OCI-LY7 (cell line): ENCODE measurements around the gene C20orf96. TPM values are rescaled to one million over a fixed set of nuclear protein-coding genes. Genes with fewer than 3 reads are reported as not detected.

Experiments used
- BruUV-seq: library from RNA; stranded (reverse); fragments of 400-500 nt; replicated peaks from 2 replicates; lab custom pipeline; 2021; lab: Mats Ljungman, UMichigan
- CTCF ChIA-PET: fragments of 300-600 bp; sonication (Branson Sonifier 250); formaldehyde crosslinking; loops from one replicate; lab custom pipeline; 2022; ENCODE audit warnings: antibody characterized with exemption; ENCODE audit not compliant: unreplicated experiment; lab: Charles Lee
- POLR2A ChIA-PET: fragments of 300-600 bp; sonication (Branson Sonifier 250); formaldehyde crosslinking; loops from one replicate; lab custom pipeline; 2022; ENCODE audit warnings: antibody characterized with exemption; lab: Charles Lee
- DNase-seq: peaks from one replicate; pipeline ENCODE4 v3.0.0-alpha.2; 2015; ENCODE audit warnings: low spot score
- H2AFZ ChIP-seq: fragments of 200-600 bp; sonication (generic), shearing (Covaris generic); 2 replicates; pipeline ENCODE4 v1.6.1; 2014; ENCODE audit warnings: mild to moderate bottlenecking, antibody characterized with exemption, low read length, moderate library complexity
- H3K27ac ChIP-seq: fragments of 200-600 bp; sonication (generic); 2 replicates; pipeline ENCODE4 v1.5.1; 2014; ENCODE audit warnings: mixed run types, low read depth, mild to moderate bottlenecking, moderate library complexity, low read length, inconsistent platforms; ENCODE audit not compliant: poor library complexity, severe bottlenecking
- H3K36me3 ChIP-seq: fragments of 200-600 bp; sonication (generic); 2 replicates; pipeline ENCODE4 v1.6.1; 2014; ENCODE audit warnings: mild to moderate bottlenecking, antibody characterized with exemption, low read length, moderate library complexity, mixed read lengths; ENCODE audit not compliant: insufficient read depth
- H3K4me1 ChIP-seq: fragments of 200-600 bp; sonication (generic); 2 replicates; pipeline ENCODE4 v1.5.1; 2014; ENCODE audit warnings: mild to moderate bottlenecking, low read length; ENCODE audit not compliant: insufficient read depth, poor library complexity, severe bottlenecking
- H3K4me2 ChIP-seq: fragments of 200-600 bp; sonication (generic); 2 replicates; pipeline ENCODE4 v1.6.1; 2014; ENCODE audit warnings: mild to moderate bottlenecking, low read length
- H3K4me3 ChIP-seq: fragments of 200-600 bp; sonication (generic); 2 replicates; pipeline ENCODE4 v1.5.1; 2014; ENCODE audit warnings: mild to moderate bottlenecking, low read depth, low read length; ENCODE audit not compliant: poor library complexity, severe bottlenecking
- H3K79me2 ChIP-seq: fragments of 200-600 bp; sonication (generic); 2 replicates; pipeline ENCODE4 v1.6.1; 2016; ENCODE audit warnings: low read depth, mild to moderate bottlenecking, low read length, moderate library complexity, mixed read lengths; ENCODE audit not compliant: insufficient read depth
- H3K9me2 ChIP-seq: fragments of 200-600 bp; sonication (generic); 2 replicates; pipeline ENCODE4 v1.6.1; 2016; ENCODE audit warnings: mild to moderate bottlenecking, low read length, mixed read lengths; ENCODE audit not compliant: insufficient read depth
- H3K9me3 ChIP-seq: fragments of 200-600 bp; sonication (generic); 2 replicates; pipeline ENCODE4 v1.6.1; 2014; ENCODE audit warnings: mild to moderate bottlenecking, mixed run types, low read length, mixed read lengths
- H4K20me1 ChIP-seq: fragments of 200-600 bp; sonication (generic); 2 replicates; pipeline ENCODE4 v1.6.1; 2014; ENCODE audit warnings: mild to moderate bottlenecking, antibody characterized with exemption, low read length, moderate library complexity, mixed read lengths; ENCODE audit not compliant: insufficient read depth
- EZH2phosphoT487 ChIP-seq: fragments of 200-600 bp; sonication (generic); IDR thresholded peaks from 2 replicates; pipeline ENCODE4 v1.6.1; 2018; ENCODE audit warnings: low read depth, borderline replicate concordance, mild to moderate bottlenecking, mixed run types, antibody characterized with exemption, low read length, moderate library complexity, mixed read lengths
- intact Hi-C: fragments of 100-400 bp; cut with micrococcal nuclease; formaldehyde crosslinking; loops from one replicate; pipeline ENCODE4 v1.10.0; 2022; ENCODE audit not compliant: unreplicated experiment
- total RNA-seq, 2 experiments: library from RNA; depleted of rRNA in 1 of 2; stranded (reverse); fragments of >200 nt in 1 of 2; shearing (Covaris generic) in 1 of 2; gene quantifications; 2 replicates each; pipeline ENCODE4 v1.2.3, GENCODE V29; 2014 to 2022
- TF ChIP-seq, protein P1 (sequence below): fragments of 200-600 bp; sonication (generic); conservative IDR thresholded peaks from 2 replicates; pipeline ENCODE4 v1.5.1; 2014; ENCODE audit warnings: mild to moderate bottlenecking, antibody characterized with exemption, low read length, moderate library complexity, mixed read lengths

Gene C20orf96
- total RNA-seq, 2 experiments from 2014 or later: 2.6 to 13.1 TPM

DNA sequence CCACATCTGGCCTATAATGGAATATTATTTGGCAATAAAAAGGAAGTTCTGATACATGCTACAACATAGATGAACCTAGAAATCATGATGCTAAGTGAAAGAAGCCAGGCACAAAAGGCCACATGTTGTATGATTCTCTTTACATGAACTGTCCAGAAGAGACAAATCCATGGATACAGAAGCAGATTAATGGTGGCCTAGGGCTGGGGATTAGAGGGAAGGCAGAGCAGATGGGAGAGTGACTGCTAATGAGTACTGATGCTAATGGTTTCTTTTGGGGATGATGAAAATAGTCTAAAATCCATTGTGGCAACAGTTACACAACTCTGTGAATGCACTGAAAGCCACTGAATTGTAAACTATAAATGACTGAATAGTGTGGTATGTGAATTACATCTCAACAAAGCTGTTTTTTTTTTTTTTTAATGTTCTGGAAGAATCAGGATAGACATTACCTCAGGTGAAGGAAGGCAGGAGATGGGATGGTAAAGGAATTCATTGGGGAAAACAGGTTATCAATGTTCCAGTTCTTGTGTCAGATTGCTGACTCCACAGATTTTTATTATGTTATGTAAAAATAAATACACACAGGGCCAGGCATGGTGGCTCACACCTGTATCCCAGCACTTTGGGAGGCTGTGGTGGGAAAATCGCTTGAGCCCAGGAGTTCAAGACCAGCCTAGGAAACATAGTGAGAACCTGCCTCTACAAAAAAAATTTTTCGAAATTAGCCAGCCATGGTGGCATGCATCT lies 25.9 kb upstream of the C20orf96 start:
- no peak overlapping the region for H2AFZ ChIP-seq
- no peaks in the 10 kb centered on the region for H4K20me1 ChIP-seq
- H3K27ac ChIP-seq: no peak overlapping the region
- BruUV-seq: no TSS peak
- H3K4me3 ChIP-seq: no peak overlapping the region
- H3K36me3 ChIP-seq: no peaks in the 10 kb centered on the region
- no peaks in the 10 kb centered on the region for H3K4me1 ChIP-seq
- POLR2A ChIA-PET: no interaction called here
- intact Hi-C loops: no loop called here
- H3K9me2 ChIP-seq: no peaks in the 10 kb centered on the region
- H3K4me2 ChIP-seq: no peak overlapping the region
- no peaks in the 10 kb centered on the region for H3K79me2 ChIP-seq
- no peak for DNase-seq
- no peaks in the 10 kb centered on the region for H3K9me3 ChIP-seq
- no peak for TF ChIP-seq EZH2phosphoT487
- TF ChIP-seq, protein P1, sequence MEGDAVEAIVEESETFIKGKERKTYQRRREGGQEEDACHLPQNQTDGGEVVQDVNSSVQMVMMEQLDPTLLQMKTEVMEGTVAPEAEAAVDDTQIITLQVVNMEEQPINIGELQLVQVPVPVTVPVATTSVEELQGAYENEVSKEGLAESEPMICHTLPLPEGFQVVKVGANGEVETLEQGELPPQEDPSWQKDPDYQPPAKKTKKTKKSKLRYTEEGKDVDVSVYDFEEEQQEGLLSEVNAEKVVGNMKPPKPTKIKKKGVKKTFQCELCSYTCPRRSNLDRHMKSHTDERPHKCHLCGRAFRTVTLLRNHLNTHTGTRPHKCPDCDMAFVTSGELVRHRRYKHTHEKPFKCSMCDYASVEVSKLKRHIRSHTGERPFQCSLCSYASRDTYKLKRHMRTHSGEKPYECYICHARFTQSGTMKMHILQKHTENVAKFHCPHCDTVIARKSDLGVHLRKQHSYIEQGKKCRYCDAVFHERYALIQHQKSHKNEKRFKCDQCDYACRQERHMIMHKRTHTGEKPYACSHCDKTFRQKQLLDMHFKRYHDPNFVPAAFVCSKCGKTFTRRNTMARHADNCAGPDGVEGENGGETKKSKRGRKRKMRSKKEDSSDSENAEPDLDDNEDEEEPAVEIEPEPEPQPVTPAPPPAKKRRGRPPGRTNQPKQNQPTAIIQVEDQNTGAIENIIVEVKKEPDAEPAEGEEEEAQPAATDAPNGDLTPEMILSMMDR: no peak
- CTCF ChIA-PET: no interaction called here

DNA sequence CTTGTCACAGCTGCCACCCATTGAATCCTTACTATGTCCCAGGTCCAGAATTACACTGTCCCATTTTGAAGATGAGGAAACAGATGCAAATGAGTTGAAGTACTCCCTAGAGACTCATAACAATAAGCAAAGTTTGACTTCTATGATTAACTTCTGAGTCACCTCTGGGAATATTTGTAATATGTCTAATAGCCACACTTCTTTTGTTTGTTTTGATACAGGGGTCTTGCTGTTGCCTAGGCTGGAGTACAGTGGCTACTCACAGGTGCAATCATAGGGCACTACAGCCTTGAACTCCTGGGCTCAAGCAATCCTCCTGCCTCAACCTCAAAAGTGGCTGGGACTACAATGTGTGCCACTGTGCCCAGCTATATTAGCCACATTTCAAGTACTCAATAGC lies 23.4 kb upstream of the C20orf96 start:
- Histone ChIP-seq H3K4me3 (no peak overlapping the region), H3K4me2 (no peak overlapping the region), H3K9me2 (no peaks in the 10 kb centered on the region), H3K36me3 (no peaks in the 10 kb centered on the region), H3K9me3 (no peaks in the 10 kb centered on the region), H2AFZ (no peak overlapping the region), H3K27ac (no peak overlapping the region), H3K4me1 (peaks cover 17% of the 10 kb centered on the region), H4K20me1 (no peaks in the 10 kb centered on the region), H3K79me2 (no peaks in the 10 kb centered on the region)
- DNase-seq: no peak
- CTCF ChIA-PET: no interaction called here
- TF ChIP-seq, protein P1: no peak
- no peak for TF ChIP-seq EZH2phosphoT487
- no TSS peak for BruUV-seq
- intact Hi-C loops: no loop called here
- POLR2A ChIA-PET: no interaction called here

DNA sequence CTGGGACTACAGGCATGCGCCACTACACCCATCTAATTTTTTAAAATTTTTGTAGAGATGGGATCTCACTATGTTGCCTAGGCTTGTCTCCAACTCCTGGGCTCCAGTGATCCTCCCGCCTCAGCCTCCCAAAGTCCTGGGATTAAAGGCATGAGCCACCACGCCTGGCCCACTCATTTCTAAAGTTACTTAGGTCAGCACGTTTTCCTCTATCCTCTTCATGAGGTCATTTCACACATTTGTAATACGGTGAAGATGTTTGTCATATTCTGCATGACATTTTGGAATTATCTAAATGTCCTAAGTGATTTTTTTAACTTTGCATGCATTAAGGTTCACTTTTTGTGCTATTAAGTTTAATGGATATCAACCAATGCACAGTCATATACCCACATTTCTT lies 22.9 kb upstream of the C20orf96 start:
- no TSS peak for BruUV-seq
- Histone ChIP-seq H3K4me3 (no peak overlapping the region), H2AFZ (no peak overlapping the region), H3K4me1 (peaks cover 17% of the 10 kb centered on the region), H3K9me2 (no peaks in the 10 kb centered on the region), H3K27ac (no peak overlapping the region), H4K20me1 (no peaks in the 10 kb centered on the region), H3K9me3 (no peaks in the 10 kb centered on the region), H3K36me3 (no peaks in the 10 kb centered on the region), H3K79me2 (no peaks in the 10 kb centered on the region), H3K4me2 (no peak overlapping the region)
- POLR2A ChIA-PET: no interaction called here
- DNase-seq: no peak
- CTCF ChIA-PET: no interaction called here
- intact Hi-C loops: no loop called here
- TF ChIP-seq, protein P1: no peak
- TF ChIP-seq EZH2phosphoT487: no peak
